ENCODE results near the gene FAM186B.

The FAM186B gene

GRCh38 chr12:49588721-49589516 is 16.5 kb downstream of the FAM186B start:
- no peak for TF ChIP-seq CTCF (IDR thresholded peaks at IDR 0.05; ENCODE audit: extremely low read depth, insufficient read depth, missing control alignments)
- no peak for DNase-seq (ENCODE audit: low spot score)
- in situ Hi-C loops (cut with MboI; ENCODE audit: low pct_unique_long_range_greater_than_20kb, low sequenced_read_pairs, unreplicated experiment), result no loop called here

- TF ChIP-seq CTCF (IDR thresholded peaks at IDR 0.05; ENCODE audit: extremely low read depth, insufficient read depth, missing control alignments), result no peak
- no peak for DNase-seq (ENCODE audit: low spot score)
- in situ Hi-C loops (cut with MboI; ENCODE audit: low pct_unique_long_range_greater_than_20kb, low sequenced_read_pairs, unreplicated experiment), result no loop called here
These were observed 17.2 kb downstream of the FAM186B start for GRCh38 chr12:49588281-49588680.

- no peak for TF ChIP-seq CTCF (IDR thresholded peaks at IDR 0.05; ENCODE audit: extremely low read depth, insufficient read depth, missing control alignments)
- DNase-seq (ENCODE audit: low spot score), result no peak
- in situ Hi-C loops (cut with MboI; ENCODE audit: low pct_unique_long_range_greater_than_20kb, low sequenced_read_pairs, unreplicated experiment), result no loop called here
These were observed 18.1 kb downstream of the FAM186B start for GRCh38 chr12:49587174-49587908.

GRCh38 chr12:49585477-49586459 is 19.7 kb downstream of the FAM186B start:
- in situ Hi-C loops (cut with MboI; ENCODE audit: low pct_unique_long_range_greater_than_20kb, low sequenced_read_pairs, unreplicated experiment), result no loop called here
- no peak for DNase-seq (ENCODE audit: low spot score)

DNA sequence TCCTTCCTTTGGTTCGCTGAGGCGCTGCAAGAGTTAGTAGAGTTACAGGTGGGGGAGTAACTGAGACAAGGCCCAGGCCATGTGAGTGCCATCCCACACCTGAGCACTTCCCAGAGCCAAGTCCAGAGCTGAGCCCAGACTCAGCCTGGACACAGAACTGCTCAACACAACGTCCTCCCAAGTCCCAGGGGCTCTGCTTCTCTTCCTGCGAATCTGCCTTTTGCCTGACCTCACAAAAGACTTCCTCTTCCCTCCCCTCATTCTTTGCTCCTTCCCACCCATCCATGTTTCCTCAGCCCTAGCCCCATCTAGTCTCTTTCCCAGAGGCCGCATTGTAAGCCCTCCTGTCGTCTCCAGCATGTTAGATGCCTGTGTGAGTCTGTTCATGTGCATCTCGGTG is 20.8 kb downstream of the FAM186B start:
- no peak for DNase-seq (ENCODE audit: low spot score)
- in situ Hi-C loops (cut with MboI; ENCODE audit: low pct_unique_long_range_greater_than_20kb, low sequenced_read_pairs, unreplicated experiment), result no loop called here
- TF ChIP-seq CTCF (IDR thresholded peaks at IDR 0.05; ENCODE audit: extremely low read depth, insufficient read depth, missing control alignments), result no peak

More at GRCh38 chr12:49585477-49586459, 19.7 kb downstream of the FAM186B start:
- no peak for TF ChIP-seq CTCF (IDR thresholded peaks at IDR 0.05; ENCODE audit: extremely low read depth, insufficient read depth, missing control alignments)

All from GM13977 (cell line).